DMS114 treated with DMSO at 0.1 percent for 48 hours (cell line): Measurements from ENCODE around the gene TXNRD2.

Source experiments
- DNase-seq: peaks from one replicate; lab custom pipeline; 2025; ENCODE audit not compliant: unreplicated experiment; lab: John Stamatoyannopoulos, UW

The TXNRD2 gene

DNA sequence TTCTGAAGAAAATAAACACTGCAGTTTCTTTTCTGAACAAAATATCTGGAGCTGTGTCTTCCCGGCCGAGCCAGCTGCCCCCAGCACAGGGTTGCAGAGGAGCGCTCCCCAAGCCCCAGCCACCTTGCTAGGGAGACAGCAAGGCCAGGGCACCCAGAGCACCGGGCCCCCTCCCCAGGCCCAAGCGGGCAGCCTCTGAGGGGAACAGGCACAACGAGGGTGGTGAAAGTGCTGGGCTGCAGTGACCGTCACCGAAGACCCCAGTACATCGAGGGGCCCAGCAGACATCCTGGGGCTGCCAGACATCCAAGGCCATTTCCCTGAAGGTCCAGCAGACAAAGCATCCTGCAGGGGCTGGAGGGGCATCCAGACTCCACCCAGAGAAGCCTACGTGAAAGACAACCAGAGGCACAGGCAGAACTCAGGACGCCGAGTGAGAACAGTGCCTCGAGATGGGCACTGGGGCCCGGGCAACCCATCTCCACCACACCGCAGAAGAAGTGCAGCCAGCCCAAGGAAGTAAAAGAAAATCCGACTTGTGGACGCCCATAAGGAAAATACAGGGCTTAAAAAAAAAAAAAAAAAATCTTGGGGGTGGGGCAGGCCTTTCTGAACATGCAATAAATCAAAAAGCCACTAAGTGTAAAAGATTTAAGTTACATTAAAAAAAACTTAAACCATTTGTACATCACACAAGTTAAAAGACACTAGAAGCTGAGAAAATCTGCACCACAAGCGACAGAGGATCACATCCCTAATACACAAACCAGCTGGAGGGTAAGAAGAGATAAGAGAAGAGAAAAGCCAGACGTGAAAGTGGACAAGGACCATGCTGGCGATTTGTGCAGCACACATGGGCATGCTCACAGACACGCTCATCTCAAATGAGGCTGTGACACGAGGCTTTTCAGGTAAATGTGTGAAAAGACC, 36.0 kb downstream of the TXNRD2 start:
- no peak for DNase-seq

GRCh38 chr22:19904935-19905334, 36.7 kb downstream of the TXNRD2 start:
- DNase-seq: no peak

DNA sequence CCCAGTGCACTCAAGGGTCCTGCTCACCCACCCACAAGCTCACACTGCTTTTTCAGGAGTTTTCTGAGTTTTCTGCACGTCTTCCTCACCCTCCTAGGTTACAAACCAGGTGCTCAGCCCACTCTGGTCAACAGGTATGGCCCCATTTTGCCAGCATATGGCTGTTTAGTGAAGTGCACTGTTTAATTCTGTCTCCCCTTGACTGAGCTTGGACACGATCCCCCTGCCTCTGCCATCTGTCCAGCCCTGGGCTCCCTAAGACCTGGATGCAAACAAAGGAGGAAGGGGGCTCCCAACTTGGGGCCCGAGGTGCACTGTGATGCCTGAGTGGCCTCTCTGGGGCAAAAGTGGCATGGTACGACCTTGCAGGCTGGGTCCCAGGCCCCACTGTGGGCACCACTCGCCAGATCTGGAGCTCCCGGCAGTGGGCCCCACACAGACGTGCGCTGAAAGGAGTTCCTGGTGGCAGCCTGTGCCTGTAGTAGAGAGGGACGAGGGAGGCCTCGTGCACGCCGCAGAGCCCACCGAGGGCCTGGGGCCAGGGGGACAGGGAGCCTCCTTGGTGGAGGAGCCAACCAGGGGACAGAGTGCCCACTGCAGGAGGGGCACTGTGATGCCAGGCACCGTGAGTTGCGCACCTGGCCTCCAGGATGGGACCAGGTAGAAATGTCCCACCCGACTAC, 37.3 kb downstream of the TXNRD2 start:
- DNase-seq: no peak

GRCh38 chr22:19903513-19903912, 38.1 kb downstream of the TXNRD2 start:
- no peak for DNase-seq

GRCh38 chr22:19903031-19903430, 38.6 kb downstream of the TXNRD2 start:
- DNase-seq: no peak

DNA sequence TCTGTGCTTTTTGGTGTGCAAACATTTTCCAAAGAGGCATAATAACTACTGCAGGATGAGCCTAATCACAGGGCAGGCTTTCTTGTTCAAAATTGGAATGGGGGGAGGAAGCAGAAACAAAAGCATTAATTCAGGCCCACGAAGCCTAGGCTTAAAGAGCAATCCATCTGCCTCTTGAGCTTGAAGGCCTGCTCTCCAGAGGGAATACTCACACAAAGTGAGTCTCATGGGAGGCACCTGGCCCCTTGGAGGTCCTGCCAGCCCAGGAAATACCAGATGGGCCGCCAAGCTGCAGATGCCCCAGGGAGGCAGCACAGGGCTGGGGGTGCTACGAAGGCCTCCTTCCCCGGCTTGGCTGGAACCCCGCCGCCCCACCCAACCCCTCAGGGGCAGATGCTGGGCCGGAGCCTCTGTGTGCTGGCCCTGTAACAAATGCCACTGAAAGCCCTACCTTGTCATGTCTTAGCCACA, 39.3 kb downstream of the TXNRD2 start:
- DNase-seq: no peak

GRCh38 chr22:19901577-19902244, 39.9 kb downstream of the TXNRD2 start:
- no peak for DNase-seq

- no peak for DNase-seq
Measured at GRCh38 chr22:19900707-19901436, 40.7 kb downstream of the TXNRD2 start.

DNA sequence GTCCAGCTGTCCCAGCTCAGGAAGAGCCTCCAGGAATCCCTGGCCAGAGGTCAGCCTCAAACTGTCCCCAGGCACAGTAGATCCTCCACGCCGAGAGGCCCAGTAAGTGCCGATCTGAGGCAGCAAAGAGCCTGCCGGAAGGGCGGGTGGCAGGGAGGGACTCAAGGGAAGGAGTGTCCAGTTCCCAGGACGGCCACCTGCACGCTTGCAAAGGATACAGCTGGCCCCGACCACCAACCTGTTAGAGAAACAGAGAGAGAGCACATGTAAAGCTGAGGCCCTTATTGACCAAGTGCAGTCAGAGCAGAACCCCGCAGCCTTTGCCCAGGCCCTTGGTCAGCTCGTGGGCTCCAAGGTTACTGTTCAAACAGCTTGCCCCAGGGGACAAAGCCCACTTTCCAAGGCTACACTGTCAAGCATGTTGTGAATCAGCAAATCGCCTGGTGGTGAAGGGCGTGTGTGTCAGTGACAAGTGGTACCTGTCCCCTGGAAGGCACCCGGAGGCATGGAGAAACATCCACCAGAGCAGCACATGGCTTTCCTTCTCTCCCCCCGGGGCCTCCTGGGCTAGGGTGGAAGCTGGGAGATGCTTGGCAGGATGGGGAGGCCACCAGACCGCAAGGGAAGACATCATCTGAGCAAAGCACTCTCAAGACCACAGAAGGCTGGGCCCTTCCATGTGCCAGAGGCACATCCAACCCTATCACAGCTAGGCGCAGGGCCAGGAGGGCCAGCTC, 42.6 kb downstream of the TXNRD2 start:
- DNase-seq: no peak

GRCh38 chr22:19898145-19898544, 43.5 kb downstream of the TXNRD2 start:
- DNase-seq: no peak

DNA sequence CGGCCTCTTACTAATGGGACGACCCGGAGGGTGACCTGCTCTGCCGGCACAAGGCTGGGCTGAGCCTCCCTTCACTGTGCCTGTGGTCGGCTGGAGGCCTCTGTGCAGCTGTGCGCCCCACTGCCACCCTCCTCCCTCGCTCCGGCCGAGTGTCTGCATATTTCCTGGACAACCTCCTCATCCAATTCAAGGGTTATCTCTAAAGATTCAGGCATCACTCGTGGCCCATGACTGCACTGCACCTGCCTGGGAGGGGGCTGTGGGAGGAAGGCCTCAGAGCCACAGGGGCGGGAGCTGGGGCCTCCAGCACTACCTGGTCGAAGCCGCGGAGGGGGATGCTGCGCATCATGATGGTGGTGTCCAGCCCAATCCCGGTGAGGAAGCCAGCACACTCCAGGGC, 43.9 kb downstream of the TXNRD2 start:
- no peak for DNase-seq

DNA sequence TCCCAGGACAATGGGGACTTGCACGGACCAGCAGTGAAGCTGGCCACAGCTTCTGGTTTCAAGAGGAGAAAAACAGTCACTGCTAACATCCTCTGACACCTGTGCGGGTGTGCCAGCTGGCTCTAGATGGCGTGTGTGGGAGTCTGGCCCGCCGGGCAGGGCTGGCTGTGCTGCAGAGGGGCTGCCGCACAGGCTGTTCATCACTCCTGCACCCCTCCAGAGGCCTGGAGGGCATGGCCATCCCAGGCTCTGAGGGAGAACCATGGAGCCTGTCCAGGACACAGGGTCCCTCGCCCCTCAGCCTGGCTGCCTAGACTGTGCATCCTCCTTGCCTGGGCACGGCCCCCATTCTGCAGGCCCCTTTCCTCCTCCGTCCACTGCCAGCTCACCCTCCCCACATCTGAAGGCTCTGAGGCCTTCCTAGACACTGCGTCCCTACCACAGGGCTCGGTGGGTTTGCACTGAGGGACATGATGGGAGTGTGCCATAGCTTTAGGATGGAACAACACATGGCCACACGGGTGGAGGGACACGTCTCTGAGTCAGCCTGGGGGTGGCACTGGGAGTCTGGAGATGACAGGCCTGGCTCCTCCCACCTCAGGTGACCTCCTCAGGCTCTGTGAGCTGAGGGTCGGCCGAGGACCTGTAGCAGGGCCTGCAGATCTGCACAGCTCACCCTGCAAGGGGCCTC, 44.8 kb downstream of the TXNRD2 start:
- no peak for DNase-seq

DNA sequence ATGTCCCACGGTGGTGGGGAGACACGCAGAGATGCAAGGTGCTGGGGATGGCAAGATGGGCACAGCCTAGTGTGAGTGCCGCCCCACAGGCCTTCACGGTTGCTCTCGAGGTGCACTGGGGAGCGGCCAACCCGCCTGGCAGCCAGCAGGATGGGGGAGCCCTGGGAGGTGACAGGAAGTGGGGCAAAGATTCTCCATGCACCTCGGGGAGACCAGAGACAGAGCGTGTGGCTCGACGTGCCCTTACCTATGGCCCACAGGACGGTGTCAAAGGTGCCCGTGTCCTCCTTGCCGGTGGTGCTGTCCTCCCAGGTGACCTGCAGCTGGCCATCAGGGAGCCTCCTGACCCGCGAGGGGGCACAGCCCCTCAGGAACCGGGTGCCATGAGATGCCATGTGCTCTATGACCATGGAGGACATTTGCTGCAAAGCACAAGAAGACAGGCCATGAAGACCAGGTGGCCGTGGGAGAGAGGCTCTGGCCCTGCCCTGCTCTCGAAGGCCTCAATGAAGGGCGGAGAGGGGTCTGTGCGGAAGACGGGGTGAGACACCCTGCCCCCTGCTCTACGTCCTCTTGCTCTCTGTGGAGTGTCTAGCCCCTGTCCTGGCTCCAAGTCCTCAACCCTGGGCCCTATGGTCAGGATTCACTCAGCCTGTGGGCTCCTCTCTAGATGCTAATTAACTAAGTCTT, 46.3 kb downstream of the TXNRD2 start:
- DNase-seq: no peak

- no peak for DNase-seq
Measured at GRCh38 chr22:19893363-19893762, 48.3 kb downstream of the TXNRD2 start.

DNA sequence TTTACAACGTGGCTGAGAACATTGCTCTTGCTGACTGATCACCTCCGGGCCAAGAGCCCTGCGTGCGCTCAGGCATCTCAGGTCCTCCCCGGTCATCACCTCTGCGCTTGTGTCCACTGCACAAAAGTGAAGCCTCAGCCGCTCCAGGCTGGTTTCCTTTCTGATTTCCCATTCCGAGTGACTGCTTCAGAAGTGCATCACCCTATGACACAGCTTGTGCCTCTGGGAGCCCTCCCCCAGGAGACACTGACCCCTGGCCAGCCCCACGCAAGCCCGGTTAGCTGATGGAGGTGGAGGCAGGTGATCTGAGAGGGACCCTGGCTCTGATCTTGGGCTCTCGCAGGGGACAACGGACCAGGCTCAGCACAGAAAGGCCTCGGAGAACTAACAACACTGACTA, 48.7 kb downstream of the TXNRD2 start:
- no peak for DNase-seq

- no peak for DNase-seq
Measured at GRCh38 chr22:19892257-19892879, 49.2 kb downstream of the TXNRD2 start.

DNA sequence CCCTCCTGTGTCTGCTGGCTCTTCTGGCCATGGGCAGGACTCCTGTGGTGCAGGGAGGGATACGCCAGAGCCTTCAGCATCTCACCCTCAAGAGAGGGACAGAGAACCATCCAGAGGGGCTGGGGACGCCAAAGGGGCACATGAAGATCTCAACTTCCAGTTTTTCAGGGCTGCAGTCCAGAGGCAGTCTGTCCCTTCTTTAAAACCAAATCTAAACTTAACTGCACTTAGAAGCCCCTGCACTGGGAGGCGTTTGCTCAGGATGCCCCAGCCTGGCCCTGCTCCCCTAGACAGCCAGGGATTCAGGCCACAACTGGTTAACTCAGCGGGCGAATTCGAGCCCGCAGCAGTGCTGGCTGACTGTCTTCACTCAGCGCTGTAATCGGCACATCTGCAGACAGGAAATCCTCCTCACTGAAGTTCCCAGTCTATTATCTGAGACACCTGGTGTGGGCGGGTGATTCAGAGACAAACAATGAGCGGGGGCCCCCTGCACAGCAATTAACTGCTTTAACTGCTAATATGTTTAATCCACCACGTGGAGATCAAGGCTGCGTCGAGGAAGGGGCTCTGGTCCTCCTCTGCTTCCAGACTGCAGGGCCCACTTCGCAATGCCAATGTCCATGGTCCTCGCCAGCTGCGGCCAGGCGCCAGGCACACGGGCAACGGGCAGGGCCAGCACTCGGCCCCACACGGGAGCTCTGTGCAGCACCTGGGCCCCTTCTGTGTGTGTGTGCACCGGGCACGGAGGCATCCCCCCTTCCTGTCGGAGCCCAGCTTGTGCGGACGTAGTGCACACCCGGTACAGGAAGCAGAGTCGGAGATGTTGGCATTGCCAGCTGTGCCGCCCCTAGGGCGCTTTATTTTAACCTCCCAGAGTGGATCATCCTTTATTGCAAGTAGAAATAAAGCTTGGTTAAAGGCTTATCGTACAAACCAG, 50.0 kb downstream of the TXNRD2 start:
- DNase-seq: no peak
